ENCODE results near the gene KCNIP3.

The KCNIP3 gene

DNA sequence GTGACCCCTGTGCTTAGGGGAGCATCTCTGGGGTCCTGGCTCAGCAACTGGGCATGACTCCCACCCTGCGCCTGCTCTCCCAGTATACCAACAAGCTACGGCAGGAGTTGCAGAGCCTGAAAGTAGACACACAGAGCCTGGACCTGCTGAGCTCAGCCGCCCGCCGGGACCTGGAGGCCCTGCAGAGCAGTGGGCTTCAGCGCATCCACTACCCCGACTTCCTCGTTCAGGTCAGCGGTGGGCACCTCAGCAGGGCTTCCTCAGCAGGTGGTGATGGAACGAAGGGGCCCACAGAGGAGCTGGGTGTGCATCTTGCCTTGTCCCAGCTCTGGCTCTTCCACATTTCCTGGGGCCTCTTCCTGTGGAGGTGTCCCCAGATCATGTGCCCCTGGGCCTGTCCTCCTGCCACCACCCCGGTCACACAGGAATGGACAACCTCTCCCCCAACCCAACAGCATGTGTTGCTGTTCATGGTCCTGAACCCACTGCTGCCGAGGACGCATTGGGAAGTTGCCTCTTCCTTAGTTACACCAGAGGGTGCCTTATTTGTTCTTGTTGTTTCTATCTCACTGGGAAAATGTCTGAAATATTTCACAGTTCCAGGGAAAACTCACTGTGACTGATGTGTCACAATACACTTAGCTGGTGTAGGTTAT is 12.1 kb upstream of the KCNIP3 start:
- ChIA-PET POLR2A (no interaction called here), CTCF (no interaction called here)
- H3K4me3 ChIP-seq (ENCODE audit: low read depth, low read length): no peak overlapping the region
- no peak for DNase-seq (ENCODE audit: low read depth, low spot score)
- TF ChIP-seq CTCF (IDR thresholded peaks at IDR 0.05; ENCODE audit: insufficient read depth, low read length, missing control alignments): no peak

- CTCF ChIA-PET: interaction anchor here (1.9 kb wide), 1 partner anchor 104 kb away, joined by 5 read pairs; no protein-coding TSS in a partner anchor
- POLR2A ChIA-PET: no interaction called here
- DNase-seq (ENCODE audit: low read depth, low spot score): no peak
- H3K4me3 ChIP-seq (ENCODE audit: low read depth, low read length): no peak overlapping the region
- no peak for TF ChIP-seq CTCF (IDR thresholded peaks at IDR 0.05; ENCODE audit: insufficient read depth, low read length, missing control alignments)
Measured at GRCh38 chr2:95285542-95285932, 11.6 kb upstream of the KCNIP3 start.

DNA sequence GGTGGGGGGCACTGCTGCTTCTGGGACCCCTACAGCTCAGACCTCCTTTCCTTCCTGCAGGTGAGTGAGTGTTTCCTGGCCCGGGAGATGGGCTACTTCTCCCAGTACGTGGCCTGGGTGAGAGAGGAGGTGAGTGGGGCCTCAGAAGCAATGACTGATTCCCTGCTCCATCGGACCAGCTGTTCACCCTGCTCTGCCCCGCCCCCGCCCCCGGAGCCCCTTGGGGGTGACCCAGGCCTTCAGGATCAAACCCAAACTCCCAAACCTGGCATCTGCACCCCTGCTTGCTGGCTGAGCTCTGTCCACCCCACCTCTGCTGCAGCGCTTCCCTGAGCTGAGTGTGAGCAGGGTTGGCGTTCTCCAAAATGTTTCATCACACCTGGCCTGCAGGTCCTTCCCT is 9.8 kb upstream of the KCNIP3 start:
- no peak overlapping the region for H3K4me3 ChIP-seq (ENCODE audit: low read depth, low read length)
- no peak for DNase-seq (ENCODE audit: low read depth, low spot score)
- ChIA-PET CTCF (interaction anchor here (1.0 to 1.9 kb wide), 2 partner anchors 12 to 102 kb away, joined by 3 to 5 read pairs; no protein-coding TSS in a partner anchor), POLR2A (no interaction called here)
- TF ChIP-seq CTCF (IDR thresholded peaks at IDR 0.05; ENCODE audit: insufficient read depth, low read length, missing control alignments): no peak

DNA sequence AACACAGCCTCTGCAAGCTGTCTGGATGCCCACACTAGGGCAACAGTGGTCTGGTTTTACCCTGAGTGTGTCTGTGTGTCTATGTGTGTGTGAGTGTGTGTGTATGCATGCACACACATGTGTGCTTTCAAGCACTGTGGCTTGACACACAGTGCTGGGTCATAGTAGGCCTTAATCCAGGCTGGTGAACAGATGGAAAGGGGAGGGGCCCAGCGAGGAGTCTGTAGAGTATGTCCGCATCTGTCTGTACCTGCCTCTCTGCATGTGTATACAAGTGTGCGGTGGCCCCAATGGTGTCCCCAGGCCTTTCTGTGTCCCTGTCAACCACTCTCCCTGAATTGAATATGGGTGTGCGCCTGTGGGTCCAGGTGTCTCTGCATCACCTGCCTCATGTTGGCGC is 9.3 kb upstream of the KCNIP3 start:
- TF ChIP-seq CTCF (IDR thresholded peaks at IDR 0.05; ENCODE audit: insufficient read depth, low read length, missing control alignments): no peak
- ChIA-PET CTCF (no interaction called here), POLR2A (no interaction called here)
- no peak for DNase-seq (ENCODE audit: low read depth, low spot score)
- H3K4me3 ChIP-seq (ENCODE audit: low read depth, low read length): no peak overlapping the region

DNA sequence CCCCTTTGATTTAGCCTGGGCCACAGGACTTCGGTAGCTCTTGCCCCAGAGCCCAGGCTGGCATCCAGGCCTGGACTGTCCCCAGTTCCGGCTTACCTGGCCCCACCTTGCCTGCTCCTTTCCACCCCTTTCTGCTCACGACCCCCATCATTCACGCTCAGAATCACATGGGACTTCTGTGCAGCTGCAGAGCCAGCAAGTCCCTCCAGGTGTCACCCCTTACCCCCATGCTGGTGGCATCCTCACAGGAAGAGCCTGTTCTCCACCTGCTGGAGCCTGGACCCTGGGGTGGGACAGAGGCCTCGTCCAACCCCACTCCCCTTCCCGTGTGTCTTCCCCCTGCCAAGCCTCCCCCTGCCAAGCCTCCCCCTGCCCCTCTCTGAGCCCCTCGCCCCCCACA is 7.9 kb upstream of the KCNIP3 start:
- DNase-seq (ENCODE audit: low read depth, low spot score): no peak
- no peak overlapping the region for H3K4me3 ChIP-seq (ENCODE audit: low read depth, low read length)
- no peak for TF ChIP-seq CTCF (IDR thresholded peaks at IDR 0.05; ENCODE audit: insufficient read depth, low read length, missing control alignments)
- ChIA-PET CTCF (no interaction called here), POLR2A (no interaction called here)

GRCh38 chr2:95291222-95291621 is 5.9 kb upstream of the KCNIP3 start:
- no peak for TF ChIP-seq CTCF (IDR thresholded peaks at IDR 0.05; ENCODE audit: insufficient read depth, low read length, missing control alignments)
- no peak for DNase-seq (ENCODE audit: low read depth, low spot score)
- H3K4me3 ChIP-seq (ENCODE audit: low read depth, low read length): no peak overlapping the region
- ChIA-PET CTCF (no interaction called here), POLR2A (no interaction called here)
